Measurements from ENCODE around the gene ENO2. TPM values are rescaled to one million over a fixed set of nuclear protein-coding genes. Genes with fewer than 3 reads are reported as not detected.
"Not testable (repeated sequence)": the region's sequence is repeated elsewhere in the genome, so short reads cannot be mapped to it uniquely, and the experiment has no call there.

ENO2 gene
- total RNA-seq, 4 donors from 2014 or later: 28.7 to 49.7 (median 40.0) TPM

- Histone ChIP-seq H3K27me3 (no peaks in the 10 kb centered on the region), H3K9me3 (no peaks in the 10 kb centered on the region), H3K36me3 (peaks cover 11 to 30% (median 23%) of the 10 kb centered on the region in 4 donors), H3K4me3 (peak overlapping the region; percentile 65 to 88 (median 70)), H3K27ac (replicated peaks in 1 of 4) (peak overlapping the region; percentile 86 to 89 (median 88)), H3K4me1 (peaks cover 39 to 66% (median 55%) of the 10 kb centered on the region in 4 donors)
- no peak for DNase-seq (ENCODE audit: extremely low spot score)
- intact Hi-C loops (cut with DNase I): loop anchor here (5.0 kb wide), 2 partner anchors 95 to 240 kb away; no protein-coding TSS in a partner anchor
- whole genome bisulfite sequencing: 5% methylated on average over 8 of the region's 40 CpGs
- TF ChIP-seq CTCF (IDR thresholded peaks at IDR 0.05): peak in 2 of 3 experiments; percentile 85 to 91
- TF ChIP-seq POLR2AphosphoS5 (IDR thresholded peaks at IDR 0.05): peak; percentile 47 to 72
- TF ChIP-seq POLR2A (IDR thresholded peaks at IDR 0.05; ENCODE audit: low read depth): no peak
Measured at GRCh38 chr12:6872073-6873048, 42.0 kb upstream of the ENO2 start.

GRCh38 chr12:6873094-6874014 lies 41.0 kb upstream of the ENO2 start, which contains the start of gene SPSB2:
TSS of gene SPSB2 (minus strand) at chr12:6873303. CDS start at chr12:6872901, 402 bp downstream.
- peak in 2 of 3 experiments; percentile 10 to 37 for TF ChIP-seq CTCF (IDR thresholded peaks at IDR 0.05)
- TF ChIP-seq EP300 (IDR thresholded peaks at IDR 0.05): no peak
- peak; percentile 83 to 86 for TF ChIP-seq POLR2AphosphoS5 (IDR thresholded peaks at IDR 0.05)
- TF ChIP-seq POLR2A (IDR thresholded peaks at IDR 0.05; ENCODE audit: low read depth): peak; percentile 74
- Histone ChIP-seq H3K27me3 (no peaks in the 10 kb centered on the region), H3K27ac (replicated peaks in 1 of 4) (peak within 1 kb of the TSS; percentile 86 to 89 (median 88)), H3K36me3 (peaks cover 11 to 30% (median 23%) of the 10 kb centered on the region in 4 donors), H3K4me3 (peak within 1 kb of the TSS; percentile 65 to 88 (median 70)), H3K9me3 (no peaks in the 10 kb centered on the region), H3K4me1 (peaks cover 37 to 61% (median 51%) of the 10 kb centered on the region in 4 donors)
- intact Hi-C loops (cut with DNase I): loop anchor here (5.0 kb wide), 2 partner anchors 94 to 239 kb away; no protein-coding TSS in a partner anchor
- peak; percentile 99 for DNase-seq (ENCODE audit: extremely low spot score)
- WGBS: 3% methylated on average over 24 of the region's 66 CpGs

GRCh38 chr12:6874015-6874368 lies 40.4 kb upstream of the ENO2 start:
- Histone ChIP-seq H3K4me1 (peaks cover 31 to 55% (median 45%) of the 10 kb centered on the region in 4 donors), H3K4me3 (peak overlapping the region; percentile 65 to 88 (median 70)), H3K27ac (replicated peaks in 1 of 4) (peak overlapping the region; percentile 86 to 89 (median 88)), H3K36me3 (peaks cover 11 to 26% (median 23%) of the 10 kb centered on the region in 4 donors)
- intact Hi-C loops (cut with DNase I): loop anchor here (5.0 kb wide), 2 partner anchors 93 to 238 kb away; no protein-coding TSS in a partner anchor
- DNase-seq (ENCODE audit: extremely low spot score); H3K9me3 ChIP-seq; H3K27me3 ChIP-seq: not testable (repeated sequence)
- 59% methylated on average over 9 of the region's 9 CpGs for WGBS

- H3K27me3 ChIP-seq; DNase-seq (ENCODE audit: extremely low spot score); H3K4me1 ChIP-seq; H3K4me3 ChIP-seq; intact Hi-C loops (cut with DNase I); H3K9me3 ChIP-seq; H3K27ac ChIP-seq (replicated peaks in 1 of 4): not testable (repeated sequence)
- H3K36me3 ChIP-seq: peaks cover 9 to 27% (median 19%) of the 10 kb centered on the region in 4 donors
- 87% methylated on average over 11 of the region's 11 CpGs for WGBS
Measured at GRCh38 chr12:6879824-6880223, 34.6 kb upstream of the ENO2 start.

- Histone ChIP-seq H3K4me1 (no peaks in the 10 kb centered on the region), H3K36me3 (peaks cover 9 to 33% (median 21%) of the 10 kb centered on the region in 4 donors), H3K27me3 (no peaks in the 10 kb centered on the region), H3K4me3 (no peak overlapping the region), H3K27ac (replicated peaks in 1 of 4) (no peak overlapping the region), H3K9me3 (no peaks in the 10 kb centered on the region)
- no peak for TF ChIP-seq EP300 (IDR thresholded peaks at IDR 0.05)
- no peak for DNase-seq (ENCODE audit: extremely low spot score)
- WGBS: 89% methylated on average over 3 of the region's 5 CpGs
- intact Hi-C loops (cut with DNase I): no loop called here
Measured at GRCh38 chr12:6883252-6883651, 31.1 kb upstream of the ENO2 start.
